Tibial nerve (tissue), 4 donors: ENCODE measurements around the gene MDN1. TPM values are rescaled to one million over a fixed set of nuclear protein-coding genes. Genes with fewer than 3 reads are reported as not detected.
"Not testable (repeated sequence)": the region's sequence is repeated elsewhere in the genome, so short reads cannot be mapped to it uniquely, and the experiment has no call there.

Experiments used
- DNase-seq, 2 donors: peaks; one replicate each; pipeline ENCODE4 v3.0.0-alpha.2; 2019; ENCODE audit warnings: low spot score in 2 of 2
- H3K27ac ChIP-seq, 4 donors: fragments of 200-600 bp; sonication (generic) in 3 of 4; one replicate each; pipeline ENCODE4 v1.5.1; 2017 to 2019; ENCODE audit warnings: mild to moderate bottlenecking in 1 of 4
- H3K27me3 ChIP-seq, 2 donors: fragments of 200-600 bp; sonication (generic) in 1 of 2; one replicate each; pipeline versions ENCODE4 v1.5.1 to v1.6.0; 2017 to 2019
- H3K36me3 ChIP-seq, 3 donors: fragments of 200-600 bp; sonication (generic); one replicate each; pipeline ENCODE4 v1.5.1; 2018 to 2019
- H3K4me1 ChIP-seq, 4 donors: fragments of 200-600 bp; sonication (generic) in 3 of 4; one replicate each; pipeline ENCODE4 v1.5.1; 2017 to 2019
- H3K4me3 ChIP-seq, 4 donors: fragments of 200-600 bp; sonication (generic) in 3 of 4; one replicate each; pipeline ENCODE4 v1.5.1; 2017 to 2019; ENCODE audit warnings: mild to moderate bottlenecking in 1 of 4, moderate library complexity in 1 of 4
- H3K9me3 ChIP-seq, 4 donors: fragments of 200-600 bp; sonication (generic) in 3 of 4; one replicate each; pipeline ENCODE4 v1.5.1; 2017 to 2019
- CTCF ChIP-seq, 5 experiments: fragments of 200-600 bp in 3 of 5; fragments of 450-650 bp in 2 of 5; sonication (generic) in 3 of 5; IDR thresholded peaks; one replicate each; pipeline ENCODE4 v1.5.1; 2016 to 2019; ENCODE audit warnings: antibody characterized with exemption in 5 of 5, mild to moderate bottlenecking in 3 of 5, moderate library complexity in 2 of 5
- EP300 ChIP-seq, 2 donors: sonication (generic); formaldehyde crosslinking; IDR thresholded peaks; one replicate each; pipeline ENCODE4 v1.6.1; 2017; ENCODE audit warnings: antibody characterized with exemption in 2 of 2, mild to moderate bottlenecking in 1 of 2
- POLR2A ChIP-seq, 2 donors: fragments of 450-650 bp; IDR thresholded peaks; one replicate each; pipeline ENCODE4 v1.6.1; 2017; ENCODE audit warnings: antibody characterized with exemption in 2 of 2, mild to moderate bottlenecking in 2 of 2, moderate library complexity in 2 of 2
- WGBS, 2 donors: methylation state at CpG; one replicate each; pipeline ENCODE4 v1.1.5; 2018; 5-methylcytosine and 5-hydroxymethylcytosine counted together
- total RNA-seq, 4 donors: library from RNA; depleted of rRNA; stranded (reverse); fragments of >200 nt; gene quantifications; one replicate each; pipeline ENCODE4 v1.1.0, GENCODE V29; 2016

Gene MDN1
- total RNA-seq, 4 donors from 2014 or later, result 29.4 to 46.2 (median 39.8) TPM

DNA sequence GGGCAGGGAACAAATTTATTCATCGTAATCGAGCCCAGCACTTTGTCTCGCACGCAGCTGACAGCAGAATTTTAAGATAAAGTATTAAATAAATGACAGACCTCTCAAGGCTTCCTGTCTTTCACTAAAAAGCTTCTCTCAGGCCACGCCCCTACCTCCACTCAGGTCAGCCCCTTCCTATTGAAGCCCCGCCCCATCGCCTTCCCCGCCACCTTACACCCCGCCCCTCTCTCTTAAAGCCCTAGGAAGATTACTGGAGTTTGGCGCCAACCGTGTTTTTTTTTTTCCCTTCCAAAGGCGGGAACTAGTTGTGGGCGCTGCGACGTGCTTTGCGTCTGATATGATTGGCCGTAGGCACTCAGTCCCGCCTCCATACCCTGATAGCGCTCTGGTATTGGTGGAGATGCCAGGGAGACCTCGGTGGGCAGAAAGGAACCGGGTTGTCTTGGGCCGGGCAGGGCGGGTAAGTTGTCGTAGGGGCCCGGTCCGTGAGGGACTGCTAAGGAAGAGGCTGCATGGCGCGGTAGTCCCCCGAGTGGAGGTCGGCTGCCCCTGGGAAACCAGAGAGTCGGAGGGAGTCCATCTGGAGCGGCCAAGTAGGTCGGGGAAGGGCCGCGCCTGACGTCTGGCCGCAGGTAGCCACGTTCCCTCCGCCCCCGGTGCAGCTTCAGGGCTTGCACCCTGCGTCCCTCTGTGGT is 10.0 kb upstream of the MDN1 start, which contains the start of gene CASP8AP2:
Gene CASP8AP2, plus strand, starts transcription at position 409 of the 698 bp plus-strand sequence.
- no peaks in the 10 kb centered on the region for H3K9me3 ChIP-seq
- H3K27me3 ChIP-seq, result no peaks in the 10 kb centered on the region
- H3K27ac ChIP-seq, result peak within 1 kb of the TSS; percentile 26 to 89 (median 84)
- H3K4me1 ChIP-seq, result peaks cover 0 to 20% (median 6%) of the 10 kb centered on the region in 4 donors
- H3K4me3 ChIP-seq, result peak within 1 kb of the TSS; percentile 68 to 87 (median 84)
- DNase-seq, result peak; percentile 92 to 97
- no peak for TF ChIP-seq CTCF (IDR thresholded peaks at IDR 0.05)
- peak in 1 of 2 donors; percentile 74 for TF ChIP-seq EP300 (IDR thresholded peaks at IDR 0.05)
- TF ChIP-seq POLR2A (IDR thresholded peaks at IDR 0.05), result peak; percentile 19 to 76
- WGBS, 2 donors, result 0 to 1% methylated on average over 32 to 41 of the region's 41 CpGs
- peaks cover 0 to 33% (median 0%) of the 10 kb centered on the region in 3 donors for H3K36me3 ChIP-seq

- WGBS, 2 donors, result 6 to 9% methylated on average over 18 of the region's 18 CpGs
- DNase-seq, result no peak
- H3K27ac ChIP-seq, result peak overlapping the region; percentile 26 to 89 (median 84)
These were observed 9.4 kb upstream of the MDN1 start for GRCh38 chr6:89828988-89829471.

DNA sequence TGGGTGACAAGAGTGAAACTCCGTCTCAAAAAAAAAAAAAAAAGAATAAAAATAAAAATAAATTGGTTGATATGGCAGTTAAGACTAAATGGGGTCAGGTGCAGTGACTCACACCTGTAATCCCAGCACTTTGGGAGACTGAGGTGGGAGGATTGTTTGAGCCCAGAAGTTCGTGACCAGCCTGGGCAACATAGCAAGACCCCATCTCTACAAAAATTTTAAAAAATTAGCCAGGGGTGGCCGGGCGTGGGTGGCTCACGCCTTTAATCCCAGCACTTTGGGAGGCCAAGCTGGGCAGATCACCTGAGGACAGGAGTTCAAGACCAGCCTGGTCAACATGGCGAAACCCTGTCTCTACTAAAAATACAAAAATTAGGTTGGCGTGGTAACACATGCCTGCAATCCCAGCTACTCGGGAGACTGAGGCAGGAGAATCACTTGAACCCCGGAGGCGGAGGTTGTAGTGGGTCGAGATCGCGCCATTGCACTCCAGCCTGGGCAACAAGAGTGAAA is 8.9 kb upstream of the MDN1 start:
- 59 to 67% methylated on average over 13 of the region's 13 CpGs for WGBS, 2 donors
- Histone ChIP-seq H3K27ac (peak overlapping the region in 3 of 4 donors; percentile 80 to 89 (median 87)), H3K4me1 (peaks cover 0 to 20% (median 6%) of the 10 kb centered on the region in 4 donors), H3K4me3 (peak overlapping the region; percentile 43 to 87 (median 84)), H3K36me3 (peaks cover 0 to 25% (median 0%) of the 10 kb centered on the region in 3 donors)
- H3K9me3 ChIP-seq, H3K27me3 ChIP-seq, DNase-seq: not testable (repeated sequence)

More at GRCh38 chr6:89828988-89829471, 9.4 kb upstream of the MDN1 start:
- H3K27me3 ChIP-seq, result no peaks in the 10 kb centered on the region
- peaks cover 0 to 20% (median 6%) of the 10 kb centered on the region in 4 donors for H3K4me1 ChIP-seq
- peak overlapping the region; percentile 43 to 87 (median 84) for H3K4me3 ChIP-seq
- TF ChIP-seq EP300 (IDR thresholded peaks at IDR 0.05) (no peak), POLR2A (IDR thresholded peaks at IDR 0.05) (no peak), CTCF (IDR thresholded peaks at IDR 0.05) (no peak)
- H3K9me3 ChIP-seq, result no peaks in the 10 kb centered on the region
- peaks cover 0 to 27% (median 0%) of the 10 kb centered on the region in 3 donors for H3K36me3 ChIP-seq

GRCh38 chr6:89826029-89826528 is 6.5 kb upstream of the MDN1 start:
- peaks cover 0 to under 1% (median 0%) of the 10 kb centered on the region in 3 donors for H3K36me3 ChIP-seq
- WGBS, 2 donors, result 70 to 76% methylated on average over 6 of the region's 6 CpGs
- H3K9me3 ChIP-seq, result no peaks in the 10 kb centered on the region
- no peak overlapping the region for H3K27ac ChIP-seq
- no peak for DNase-seq
- no peak overlapping the region for H3K4me3 ChIP-seq
- H3K27me3 ChIP-seq, result no peaks in the 10 kb centered on the region
- TF ChIP-seq CTCF (IDR thresholded peaks at IDR 0.05) (no peak), EP300 (IDR thresholded peaks at IDR 0.05) (no peak), POLR2A (IDR thresholded peaks at IDR 0.05) (no peak)
- peaks cover 0 to 18% (median 6%) of the 10 kb centered on the region in 4 donors for H3K4me1 ChIP-seq

DNA sequence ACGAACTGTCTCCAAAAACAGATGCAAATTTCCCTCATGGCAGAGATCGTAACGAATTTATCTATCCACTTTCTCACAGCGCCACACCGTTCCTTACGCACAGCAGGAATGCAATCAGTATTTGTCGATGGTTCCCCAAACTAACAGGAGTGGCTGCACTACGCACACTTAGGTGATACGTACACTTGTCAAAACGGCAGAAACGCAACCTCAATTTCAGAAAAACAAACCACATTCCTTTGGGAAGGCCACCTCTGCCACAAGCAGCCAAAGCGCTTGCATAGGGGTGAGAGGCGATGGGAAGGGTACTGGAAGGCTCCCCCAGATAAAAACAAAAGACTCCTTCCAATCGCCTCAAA is 638 bp downstream of the MDN1 start:
- 0 to 1% methylated on average over 13 to 14 of the region's 14 CpGs for WGBS, 2 donors
- Histone ChIP-seq H3K27ac (peak overlapping the region; percentile 83 to 95 (median 92)), H3K4me3 (peak overlapping the region; percentile 81 to 97 (median 90)), H3K27me3 (no peaks in the 10 kb centered on the region), H3K36me3 (no peaks in the 10 kb centered on the region), H3K4me1 (peaks cover 0 to 33% (median 10%) of the 10 kb centered on the region in 4 donors), H3K9me3 (no peaks in the 10 kb centered on the region)
- DNase-seq, result no peak
- TF ChIP-seq POLR2A (IDR thresholded peaks at IDR 0.05) (no peak), EP300 (IDR thresholded peaks at IDR 0.05) (no peak), CTCF (IDR thresholded peaks at IDR 0.05) (no peak)
